ENCODE data around the gene CCDC148.
A peak's percentile ranks its signal among the peaks of the same experiment; 100 is the strongest.

CCDC148 gene

GRCh38 chr2:158456309-158457066 lies at the start of gene CCDC148, which contains the start of gene PKP4:
CCDC148 (minus strand) TSS chr2:158456753; CDS start chr2:158456439, 314 bp downstream.
PKP4 (plus strand) TSS chr2:158456952; CDS start chr2:158533185, 76,233 bp downstream.
- H3K27me3 ChIP-seq: peaks cover 19 to 27% (median 22%) of the 10 kb centered on the region in 11 experiments
- H3K4me3 ChIP-seq: peak within 1 kb of the TSS; percentile 74 to 92 (median 85)
- H3K4me1 ChIP-seq: peaks cover 13 to 25% (median 22%) of the 10 kb centered on the region in 10 experiments
- H3K4me2 ChIP-seq: peak within 1 kb of the TSS; percentile 87 to 99 (median 95)
- H4K20me1 ChIP-seq: peaks cover 11 to 35% (median 29%) of the 10 kb centered on the region in 11 experiments; a peak in 20 of 22 replicates
- H3K9me3 ChIP-seq (replicated peaks in 1 of 11): no peaks in the 10 kb centered on the region
- peak within 1 kb of the TSS; percentile 39 to 89 (median 80); a peak in 21 of 22 replicates for H3K27ac ChIP-seq
- peak within 1 kb of the TSS; percentile 79 to 88 (median 86) for H3K9ac ChIP-seq
- no peak for TF ChIP-seq Cebpa-rat (IDR thresholded peaks at IDR 0.05)
- no peaks in the 10 kb centered on the region for H3K36me3 ChIP-seq

DNA sequence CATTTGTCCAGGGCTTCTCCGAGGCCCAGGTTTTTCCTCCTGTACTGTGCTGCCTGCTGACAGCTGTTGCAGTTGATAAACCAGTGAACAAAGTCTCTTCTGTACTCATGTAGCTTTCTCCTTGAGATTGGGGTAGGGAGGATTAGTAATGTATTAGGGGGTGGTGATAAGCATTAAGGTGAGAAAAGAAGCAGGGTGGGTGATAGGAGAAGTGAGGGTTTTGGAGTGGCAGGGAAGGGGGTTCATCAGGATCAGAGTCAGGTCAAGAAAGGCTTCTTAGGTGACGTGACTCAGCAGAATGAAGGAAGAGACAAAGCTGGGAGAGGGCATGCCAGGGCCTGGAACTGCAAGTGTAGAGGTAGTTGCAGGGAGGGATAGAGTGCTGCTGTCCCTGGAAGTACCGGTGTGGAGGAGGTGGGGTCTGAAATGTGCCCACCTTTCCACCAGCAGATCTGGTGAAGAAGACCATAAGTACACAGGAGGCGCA lies 48.9 kb upstream of the CCDC148 start:
- TF ChIP-seq Cebpa-rat (IDR thresholded peaks at IDR 0.05): no peak
- Histone ChIP-seq H3K4me1 (no peaks in the 10 kb centered on the region), H3K27me3 (no peaks in the 10 kb centered on the region), H3K9ac (no peak overlapping the region), H3K9me3 (replicated peaks in 1 of 11) (no peaks in the 10 kb centered on the region), H3K27ac (no peak overlapping the region; a peak in 1 of 22 replicates), H4K20me1 (peaks cover 0 to 5% (median 0%) of the 10 kb centered on the region in 11 experiments; a peak in 3 of 22 replicates), H3K36me3 (no peaks in the 10 kb centered on the region), H3K4me3 (no peak overlapping the region), H3K4me2 (no peak overlapping the region)

DNA sequence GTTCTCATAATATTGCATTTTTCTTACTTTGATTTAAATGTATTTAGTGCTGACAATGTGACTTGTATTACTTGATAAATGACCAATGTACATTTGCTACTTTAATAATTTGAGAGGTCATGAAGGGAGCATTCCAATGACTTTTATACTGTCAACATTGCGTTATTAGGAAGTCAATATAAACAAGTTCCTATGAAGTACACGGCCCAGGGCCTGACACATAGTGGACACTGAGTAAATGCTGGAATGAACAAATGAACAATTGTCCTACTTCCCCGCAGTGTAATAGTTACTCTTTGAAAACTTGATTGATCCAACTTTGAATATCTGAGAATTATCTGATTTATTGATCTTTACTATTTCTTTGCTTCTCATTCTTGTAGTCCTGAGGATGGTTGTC lies 47.5 kb upstream of the CCDC148 start:
- H3K9me3 ChIP-seq (replicated peaks in 1 of 11): no peaks in the 10 kb centered on the region
- H3K9ac ChIP-seq: no peak overlapping the region
- no peaks in the 10 kb centered on the region for H3K36me3 ChIP-seq
- TF ChIP-seq Cebpa-rat (IDR thresholded peaks at IDR 0.05): no peak
- no peaks in the 10 kb centered on the region for H3K27me3 ChIP-seq
- no peak overlapping the region for H3K4me3 ChIP-seq
- H4K20me1 ChIP-seq: peaks cover 0 to 5% (median 0%) of the 10 kb centered on the region in 11 experiments; a peak in 3 of 22 replicates
- no peak overlapping the region for H3K27ac ChIP-seq
- no peak overlapping the region for H3K4me2 ChIP-seq
- H3K4me1 ChIP-seq: no peaks in the 10 kb centered on the region

DNA sequence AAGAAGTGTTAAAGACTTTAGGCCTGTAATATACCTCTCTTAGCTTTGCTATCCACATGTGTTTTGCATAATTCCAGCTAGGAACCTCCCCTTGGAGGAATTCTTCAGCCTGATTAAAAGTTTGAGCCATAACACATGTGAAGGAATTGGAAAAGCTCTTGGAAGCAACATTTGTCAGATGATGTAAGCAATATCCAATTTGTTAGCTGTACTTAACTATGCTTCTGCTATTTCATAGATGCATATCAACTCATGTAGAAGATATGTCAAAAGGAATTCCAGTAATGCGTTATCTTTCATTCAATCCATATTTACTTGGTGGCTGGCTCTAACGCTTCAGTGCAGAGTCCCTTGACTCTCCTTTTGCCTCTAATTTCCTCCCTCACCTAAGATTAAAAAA lies 46.4 kb upstream of the CCDC148 start:
- Histone ChIP-seq H4K20me1 (peaks cover 0 to 5% (median 0%) of the 10 kb centered on the region in 11 experiments; a peak in 4 of 22 replicates), H3K27me3 (no peaks in the 10 kb centered on the region), H3K9ac (no peak overlapping the region), H3K27ac (no peak overlapping the region), H3K4me1 (no peaks in the 10 kb centered on the region), H3K4me2 (no peak overlapping the region), H3K9me3 (replicated peaks in 1 of 11) (no peaks in the 10 kb centered on the region), H3K36me3 (no peaks in the 10 kb centered on the region), H3K4me3 (no peak overlapping the region)
- TF ChIP-seq Cebpa-rat (IDR thresholded peaks at IDR 0.05): no peak

GRCh38 chr2:158501301-158501700 lies 44.7 kb upstream of the CCDC148 start:
- Histone ChIP-seq H3K4me1 (no peaks in the 10 kb centered on the region), H3K9me3 (replicated peaks in 1 of 11) (no peaks in the 10 kb centered on the region), H4K20me1 (peaks cover 0 to 5% (median 0%) of the 10 kb centered on the region in 11 experiments; a peak in 4 of 22 replicates), H3K27ac (no peak overlapping the region), H3K36me3 (no peaks in the 10 kb centered on the region), H3K4me2 (no peak overlapping the region), H3K9ac (no peak overlapping the region), H3K4me3 (no peak overlapping the region), H3K27me3 (no peaks in the 10 kb centered on the region)
- no peak for TF ChIP-seq Cebpa-rat (IDR thresholded peaks at IDR 0.05)

DNA sequence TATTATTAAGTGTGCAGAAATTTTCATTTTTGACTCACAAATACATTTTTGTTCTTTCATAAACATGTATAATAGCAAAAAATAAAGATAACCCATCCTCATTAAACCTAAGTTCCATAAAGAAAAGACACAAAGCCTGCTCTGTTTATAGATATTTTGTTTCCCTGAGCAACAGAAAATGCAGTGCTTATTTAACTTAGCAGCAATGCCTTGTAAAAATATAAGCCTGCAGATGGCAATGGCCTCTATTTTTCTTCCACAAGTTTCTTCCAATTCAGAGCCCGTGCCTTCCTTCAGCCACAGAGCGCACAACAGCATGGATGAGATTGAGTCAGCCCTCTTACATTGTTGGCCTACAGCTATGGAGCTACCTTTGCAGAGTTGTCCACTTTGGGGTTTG lies 43.8 kb upstream of the CCDC148 start:
- H3K27ac ChIP-seq: no peak overlapping the region

GRCh38 chr2:158499383-158499782 lies 42.8 kb upstream of the CCDC148 start:
- Histone ChIP-seq H3K27me3 (no peaks in the 10 kb centered on the region), H3K4me3 (no peak overlapping the region), H3K9ac (no peak overlapping the region), H4K20me1 (peaks cover 0 to 4% (median 0%) of the 10 kb centered on the region in 11 experiments; a peak in 3 of 22 replicates), H3K27ac (no peak overlapping the region), H3K4me2 (no peak overlapping the region), H3K9me3 (replicated peaks in 1 of 11) (no peaks in the 10 kb centered on the region), H3K36me3 (no peaks in the 10 kb centered on the region), H3K4me1 (no peaks in the 10 kb centered on the region)
- TF ChIP-seq Cebpa-rat (IDR thresholded peaks at IDR 0.05): no peak

More for the DNA sequence above, 43.8 kb upstream of the CCDC148 start:
- H3K4me3 ChIP-seq: no peak overlapping the region
- H4K20me1 ChIP-seq: peaks cover 0 to 4% (median 0%) of the 10 kb centered on the region in 11 experiments; a peak in 4 of 22 replicates
- no peaks in the 10 kb centered on the region for H3K4me1 ChIP-seq
- no peak overlapping the region for H3K9ac ChIP-seq
- H3K4me2 ChIP-seq: no peak overlapping the region
- H3K27me3 ChIP-seq: no peaks in the 10 kb centered on the region
- no peaks in the 10 kb centered on the region for H3K36me3 ChIP-seq
- TF ChIP-seq Cebpa-rat (IDR thresholded peaks at IDR 0.05): no peak
- H3K9me3 ChIP-seq (replicated peaks in 1 of 11): no peaks in the 10 kb centered on the region

GRCh38 chr2:158498749-158499136 lies 42.2 kb upstream of the CCDC148 start:
- Histone ChIP-seq H3K27ac (no peak overlapping the region), H3K4me2 (no peak overlapping the region), H3K4me1 (no peaks in the 10 kb centered on the region; a peak in 1 of 20 replicates), H3K27me3 (no peaks in the 10 kb centered on the region), H3K36me3 (no peaks in the 10 kb centered on the region), H3K9ac (no peak overlapping the region), H3K9me3 (replicated peaks in 1 of 11) (no peaks in the 10 kb centered on the region), H3K4me3 (no peak overlapping the region), H4K20me1 (peaks cover 0 to 5% (median 0%) of the 10 kb centered on the region in 11 experiments; a peak in 3 of 22 replicates)
- TF ChIP-seq Cebpa-rat (IDR thresholded peaks at IDR 0.05): no peak

GRCh38 chr2:158498043-158498748 lies 41.6 kb upstream of the CCDC148 start:
- TF ChIP-seq Cebpa-rat (IDR thresholded peaks at IDR 0.05): no peak
- Histone ChIP-seq H3K27ac (no peak overlapping the region), H3K4me2 (no peak overlapping the region), H3K4me3 (no peak overlapping the region), H3K36me3 (no peaks in the 10 kb centered on the region), H4K20me1 (peaks cover 0 to 10% (median 0%) of the 10 kb centered on the region in 11 experiments; a peak in 3 of 22 replicates), H3K9me3 (replicated peaks in 1 of 11) (no peaks in the 10 kb centered on the region), H3K4me1 (peaks cover 0 to 4% (median 0%) of the 10 kb centered on the region in 10 experiments; a peak in 1 of 20 replicates), H3K27me3 (no peaks in the 10 kb centered on the region), H3K9ac (no peak overlapping the region)

Measured in BLaER1 treated with 17β-estradiol and CSF1 and Interleukin-3, amounts not matched to agents 10 nM and 100 nM (cell line).